ENCODE results near the gene SOX6. TPM values are rescaled to one million over a fixed set of nuclear protein-coding genes. Genes with fewer than 3 reads are reported as not detected.

Gene SOX6
- 44.1 TPM for polyA plus RNA-seq
- long read RNA-seq, donor 1, partial matches to known transcripts = 0 of 1 reads
- long read RNA-seq, donor 1, other reads (novel, unspliced or antisense) = 0 of 1 reads
- long read RNA-seq, donor 2, partial matches to known transcripts = 125 of 443 reads
- long read RNA-seq, donor 2, other reads (novel, unspliced or antisense) = 318 of 443 reads
- long read RNA-seq, donor 3 = 0 reads
- long read RNA-seq, donor 4 = 0 reads
- long read RNA-seq, donor 5 = 0 reads
- long read RNA-seq, donor 6 = 0 reads
- long read RNA-seq, donor 7, partial matches to known transcripts = 219 of 338 reads
- long read RNA-seq, donor 7, other reads (novel, unspliced or antisense) = 119 of 338 reads
- long read RNA-seq, donor 8, partial matches to known transcripts = 116 of 335 reads
- long read RNA-seq, donor 8, other reads (novel, unspliced or antisense) = 218 of 335 reads
- long read RNA-seq, donor 9 = 0 reads
- long read RNA-seq, donor 10, partial matches to known transcripts = 83 of 272 reads
- long read RNA-seq, donor 10, other reads (novel, unspliced or antisense) = 189 of 272 reads
- long read RNA-seq, donor 11 = 0 reads

- Histone ChIP-seq H3K27me3 (ENCODE audit: control insufficient read depth, insufficient read depth, low read length) (no peaks in the 10 kb centered on the region), H3K27ac (ENCODE audit: low read length) (no peak within 1 kb of the TSS), H3K4me1 (ENCODE audit: control insufficient read depth, insufficient read depth, low read length) (peaks cover 14% of the 10 kb centered on the region), H3K4me3 (ENCODE audit: low read length) (no peak within 1 kb of the TSS), H3K9me3 (ENCODE audit: control insufficient read depth, low read depth, low read length) (no peaks in the 10 kb centered on the region), H3K36me3 (ENCODE audit: control insufficient read depth, insufficient read depth, low read length) (no peaks in the 10 kb centered on the region)
- WGBS (ENCODE audit: insufficient coverage, low lambda C conversion rate) = 50% methylated on average over 2 of the region's 3 CpGs
- no peak for DNase-seq
Measured at GRCh38 chr11:16356057-16356760, at the start of gene SOX6. TSS of gene SOX6 (minus strand) at chr11:16356546. CDS start at chr11:16341248, 15,298 bp downstream.

GRCh38 chr11:16404781-16405285, 48.5 kb upstream of the SOX6 start:
- Histone ChIP-seq H3K27ac (ENCODE audit: low read length) (no peak overlapping the region), H3K4me3 (ENCODE audit: low read length) (no peak overlapping the region), H3K9me3 (ENCODE audit: control insufficient read depth, low read depth, low read length) (no peaks in the 10 kb centered on the region), H3K27me3 (ENCODE audit: control insufficient read depth, insufficient read depth, low read length) (no peaks in the 10 kb centered on the region), H3K4me1 (ENCODE audit: control insufficient read depth, insufficient read depth, low read length) (peaks cover 14% of the 10 kb centered on the region), H3K36me3 (ENCODE audit: control insufficient read depth, insufficient read depth, low read length) (no peaks in the 10 kb centered on the region)
- 33% methylated on average over 1 of the region's 4 CpGs for WGBS (ENCODE audit: insufficient coverage, low lambda C conversion rate)
- DNase-seq = peak in 1 of 2 donors; percentile 22

GRCh38 chr11:16403851-16404250, 47.5 kb upstream of the SOX6 start:
- no peak overlapping the region for H3K4me3 ChIP-seq (ENCODE audit: low read length)
- no peaks in the 10 kb centered on the region for H3K27me3 ChIP-seq (ENCODE audit: control insufficient read depth, insufficient read depth, low read length)
- H3K27ac ChIP-seq (ENCODE audit: low read length) = no peak overlapping the region
- H3K36me3 ChIP-seq (ENCODE audit: control insufficient read depth, insufficient read depth, low read length) = no peaks in the 10 kb centered on the region
- H3K4me1 ChIP-seq (ENCODE audit: control insufficient read depth, insufficient read depth, low read length) = peaks cover 14% of the 10 kb centered on the region
- H3K9me3 ChIP-seq (ENCODE audit: control insufficient read depth, low read depth, low read length) = no peaks in the 10 kb centered on the region
- no CpG with 5 or more reads among the region's 1 CpG for WGBS (ENCODE audit: insufficient coverage, low lambda C conversion rate)
- peak in 1 of 2 donors; percentile 18 for DNase-seq

- no peaks in the 10 kb centered on the region for H3K27me3 ChIP-seq (ENCODE audit: control insufficient read depth, insufficient read depth, low read length)
- peak overlapping the region; percentile 20 for H3K27ac ChIP-seq (ENCODE audit: low read length)
- H3K9me3 ChIP-seq (ENCODE audit: control insufficient read depth, low read depth, low read length) = no peaks in the 10 kb centered on the region
- no peaks in the 10 kb centered on the region for H3K36me3 ChIP-seq (ENCODE audit: control insufficient read depth, insufficient read depth, low read length)
- peaks cover 14% of the 10 kb centered on the region for H3K4me1 ChIP-seq (ENCODE audit: control insufficient read depth, insufficient read depth, low read length)
- no CpG with 5 or more reads among the region's 2 CpGs for WGBS (ENCODE audit: insufficient coverage, low lambda C conversion rate)
- H3K4me3 ChIP-seq (ENCODE audit: low read length) = no peak overlapping the region
- no peak for DNase-seq
Measured at GRCh38 chr11:16403448-16403803, 47.1 kb upstream of the SOX6 start.

GRCh38 chr11:16402654-16403447, 46.5 kb upstream of the SOX6 start:
- 59% methylated on average over 3 of the region's 5 CpGs for WGBS (ENCODE audit: insufficient coverage, low lambda C conversion rate)

GRCh38 chr11:16397390-16397789, 41.0 kb upstream of the SOX6 start:
- Histone ChIP-seq H3K27ac (ENCODE audit: low read length) (peak overlapping the region; percentile 73), H3K4me3 (ENCODE audit: low read length) (peak overlapping the region; percentile 58), H3K27me3 (ENCODE audit: control insufficient read depth, insufficient read depth, low read length) (no peaks in the 10 kb centered on the region), H3K9me3 (ENCODE audit: control insufficient read depth, low read depth, low read length) (no peaks in the 10 kb centered on the region), H3K4me1 (ENCODE audit: control insufficient read depth, insufficient read depth, low read length) (peaks cover 19% of the 10 kb centered on the region), H3K36me3 (ENCODE audit: control insufficient read depth, insufficient read depth, low read length) (no peaks in the 10 kb centered on the region)
- WGBS (ENCODE audit: insufficient coverage, low lambda C conversion rate) = 9% methylated on average over 1 of the region's 2 CpGs
- peak in 1 of 2 donors; percentile 63 for DNase-seq

More at GRCh38 chr11:16402654-16403447, 46.5 kb upstream of the SOX6 start:
- no peaks in the 10 kb centered on the region for H3K27me3 ChIP-seq (ENCODE audit: control insufficient read depth, insufficient read depth, low read length)
- no peaks in the 10 kb centered on the region for H3K9me3 ChIP-seq (ENCODE audit: control insufficient read depth, low read depth, low read length)
- H3K4me3 ChIP-seq (ENCODE audit: low read length) = no peak overlapping the region
- no peaks in the 10 kb centered on the region for H3K36me3 ChIP-seq (ENCODE audit: control insufficient read depth, insufficient read depth, low read length)
- no peak for DNase-seq
- H3K4me1 ChIP-seq (ENCODE audit: control insufficient read depth, insufficient read depth, low read length) = peaks cover 18% of the 10 kb centered on the region
- H3K27ac ChIP-seq (ENCODE audit: low read length) = no peak overlapping the region

- peak in 1 of 2 donors; percentile 17 for DNase-seq
- Histone ChIP-seq H3K4me1 (ENCODE audit: control insufficient read depth, insufficient read depth, low read length) (peaks cover 19% of the 10 kb centered on the region), H3K27me3 (ENCODE audit: control insufficient read depth, insufficient read depth, low read length) (no peaks in the 10 kb centered on the region), H3K36me3 (ENCODE audit: control insufficient read depth, insufficient read depth, low read length) (no peaks in the 10 kb centered on the region), H3K4me3 (ENCODE audit: low read length) (peak overlapping the region; percentile 58), H3K27ac (ENCODE audit: low read length) (peak overlapping the region; percentile 73), H3K9me3 (ENCODE audit: control insufficient read depth, low read depth, low read length) (no peaks in the 10 kb centered on the region)
- WGBS (ENCODE audit: insufficient coverage, low lambda C conversion rate) = no CpG with 5 or more reads among the region's 1 CpG
Measured at GRCh38 chr11:16395601-16396000, 39.3 kb upstream of the SOX6 start.

GRCh38 chr11:16394947-16395346, 38.6 kb upstream of the SOX6 start:
- peak in 1 of 2 donors; percentile 27 for DNase-seq

GRCh38 chr11:16393340-16393739, 37.0 kb upstream of the SOX6 start:
- Histone ChIP-seq H3K4me3 (ENCODE audit: low read length) (no peak overlapping the region), H3K27me3 (ENCODE audit: control insufficient read depth, insufficient read depth, low read length) (no peaks in the 10 kb centered on the region), H3K4me1 (ENCODE audit: control insufficient read depth, insufficient read depth, low read length) (peaks cover 19% of the 10 kb centered on the region), H3K36me3 (ENCODE audit: control insufficient read depth, insufficient read depth, low read length) (peaks cover 2% of the 10 kb centered on the region), H3K27ac (ENCODE audit: low read length) (peak overlapping the region; percentile 54), H3K9me3 (ENCODE audit: control insufficient read depth, low read depth, low read length) (no peaks in the 10 kb centered on the region)
- DNase-seq = no peak

More at GRCh38 chr11:16394947-16395346, 38.6 kb upstream of the SOX6 start:
- peaks cover 2% of the 10 kb centered on the region for H3K36me3 ChIP-seq (ENCODE audit: control insufficient read depth, insufficient read depth, low read length)
- 61% methylated on average over 3 of the region's 4 CpGs for WGBS (ENCODE audit: insufficient coverage, low lambda C conversion rate)
- peak overlapping the region; percentile 4 for H3K27ac ChIP-seq (ENCODE audit: low read length)
- H3K27me3 ChIP-seq (ENCODE audit: control insufficient read depth, insufficient read depth, low read length) = no peaks in the 10 kb centered on the region
- peaks cover 19% of the 10 kb centered on the region for H3K4me1 ChIP-seq (ENCODE audit: control insufficient read depth, insufficient read depth, low read length)
- H3K9me3 ChIP-seq (ENCODE audit: control insufficient read depth, low read depth, low read length) = no peaks in the 10 kb centered on the region
- peak overlapping the region; percentile 58 for H3K4me3 ChIP-seq (ENCODE audit: low read length)

- H3K4me1 ChIP-seq (ENCODE audit: control insufficient read depth, insufficient read depth, low read length) = peaks cover 15% of the 10 kb centered on the region
- DNase-seq = peak in 1 of 2 donors; percentile 67
- no peaks in the 10 kb centered on the region for H3K27me3 ChIP-seq (ENCODE audit: control insufficient read depth, insufficient read depth, low read length)
- H3K4me3 ChIP-seq (ENCODE audit: low read length) = no peak overlapping the region
- H3K9me3 ChIP-seq (ENCODE audit: control insufficient read depth, low read depth, low read length) = no peaks in the 10 kb centered on the region
- peak overlapping the region; percentile 54 for H3K27ac ChIP-seq (ENCODE audit: low read length)
- H3K36me3 ChIP-seq (ENCODE audit: control insufficient read depth, insufficient read depth, low read length) = peaks cover 2% of the 10 kb centered on the region
Measured at GRCh38 chr11:16392616-16393015, 36.3 kb upstream of the SOX6 start.
